K562 (cell line): ENCODE results near the gene MYO1D. TPM values are rescaled to one million over a fixed set of nuclear protein-coding genes. Genes with fewer than 3 reads are reported as not detected.

Experiments
- CBX3 ChIP-seq, 2 experiments: IDR thresholded peaks; 1 replicate in 1 of 2; 2 replicates in 1 of 2; pipeline ENCODE4 v1.6.1; 2012; ENCODE audit warnings: inconsistent platforms in 2 of 2, low read length in 2 of 2, borderline replicate concordance in 1 of 2, control low read depth in 1 of 2
- FOXK1 ChIP-seq: sonication (generic); formaldehyde crosslinking; IDR thresholded peaks from 2 replicates; pipeline ENCODE4 v1.8.0; 2022; ENCODE audit warnings: missing genetic modification reagents, mild to moderate bottlenecking, borderline replicate concordance
- NRF1 ChIP-seq, 2 experiments: fragments of 450-650 bp; IDR thresholded peaks in 1 of 2; conservative IDR thresholded peaks in 1 of 2; 2 replicates each; pipeline ENCODE4 v1.6.1; 2014; ENCODE audit warnings: mild to moderate bottlenecking in 2 of 2
- POLR2AphosphoS5 ChIP-seq: IDR thresholded peaks from 2 replicates; pipeline ENCODE4 v1.6.1; 2011; ENCODE audit warnings: mild to moderate bottlenecking, low read depth, low read length, moderate library complexity; ENCODE audit not compliant: control insufficient read depth, insufficient read depth
- RERE ChIP-seq: sonication (generic); formaldehyde crosslinking; IDR thresholded peaks from 2 replicates; pipeline ENCODE4 v1.8.0; 2023; ENCODE audit warnings: missing genetic modification reagents, mild to moderate bottlenecking, borderline replicate concordance
- SNAPC5 ChIP-seq: fragments of 250-450 bp; sonication (Bioruptor Pico); IDR thresholded peaks from 2 replicates; pipeline ENCODE4 v1.8.0; 2021; ENCODE audit warnings: moderate library complexity, mild to moderate bottlenecking, inconsistent platforms
- SUPT5H ChIP-seq: fragments of 450-650 bp; IDR thresholded peaks from 2 replicates; pipeline ENCODE4 v1.6.1; 2016
- TAF1 ChIP-seq: IDR thresholded peaks from 2 replicates; pipeline ENCODE4 v1.6.1; 2011; ENCODE audit warnings: mild to moderate bottlenecking, low read length, moderate library complexity; ENCODE audit not compliant: insufficient read depth, control insufficient read depth, severe bottlenecking; ENCODE audit errors: extremely low read depth
- TCF7 ChIP-seq: sonication (generic); IDR thresholded peaks from 2 replicates; pipeline ENCODE4 v1.6.1; 2016; ENCODE audit warnings: antibody characterized with exemption, borderline replicate concordance
- ZNF395 ChIP-seq: fragments of 200-800 bp; sonication (Bioruptor generic); IDR thresholded peaks from 2 replicates; pipeline ENCODE4 v1.6.1; 2017; ENCODE audit warnings: missing genetic modification characterization, missing compliant biosample characterization
- polyA plus RNA-seq, 8 experiments: library from polyadenylated mRNA; depleted of rRNA in 4 of 8; stranded (reverse) in 5 of 8; unstranded in 3 of 8; fragments of >200 nt; fragmentation: Nextera tagmentation in 2 of 8; fragmentation: Illumina TruSeq in 1 of 8; extraction: Ambion mirVana in 2 of 8; extraction: Trizol in 1 of 8; gene quantifications; 2 replicates each; pipeline versions ENCODE4 v1.2.1 to v1.2.3, GENCODE V29; 2011 to 2014; ENCODE audit warnings: inconsistent platforms in 1 of 8, missing spikeins in 1 of 8
- total RNA-seq, 7 experiments: library from RNA; depleted of rRNA in 6 of 7; stranded (reverse); fragments of >200 nt in 6 of 7; fragmentation: Illumina TruSeq in 2 of 7; extraction: Trizol in 2 of 7; gene quantifications; 2 replicates each; pipeline versions ENCODE4 v1.2.1 to v1.2.3, GENCODE V29; 2011 to 2021; ENCODE audit warnings: low replicate concordance in 1 of 7
- TF ChIP-seq, protein P1 (sequence below): sonication (generic); formaldehyde crosslinking; IDR thresholded peaks from 2 replicates; pipeline ENCODE4 v1.8.1; 2023; ENCODE audit warnings: mild to moderate bottlenecking, missing genetic modification reagents

Gene MYO1D
- total and polyA plus RNA-seq, 9 of the 15 experiments (the other 6 are each of a cell fraction or from before 2014, with no cell fraction given): 2.1 to 71.2 (median 45.4) TPM

GRCh38 chr17:32445074-32445415 lies 431.9 kb downstream of the MYO1D start (continued):
- TF ChIP-seq RERE (CRISPR knock-in tag) (no peak), FOXK1 (CRISPR knock-in tag) (no peak), TAF1 (peak; percentile 63), SUPT5H (no peak), TCF7 (no peak), ZNF395 (0 out of 2 replicates have a peak, but pooled peaks have one; percentile 0), SNAPC5 (CRISPR knock-in tag) (no peak), POLR2AphosphoS5 (0 out of 2 replicates have a peak, but pooled peaks have one; percentile 38), NRF1 (conservative IDR thresholded peaks at IDR 0.05 in 1 of 2, IDR thresholded peaks at IDR 0.05 in 1 of 2) (0 out of 4 replicates have a peak, but pooled peaks of 1 of the 2 experiments have one; percentile 21), CBX3 (IDR thresholded peaks at IDR 0.05; ENCODE audit: borderline replicate concordance in 1 of 2, low read length in 2 of 2) (no peak)
- TF ChIP-seq, protein P1, sequence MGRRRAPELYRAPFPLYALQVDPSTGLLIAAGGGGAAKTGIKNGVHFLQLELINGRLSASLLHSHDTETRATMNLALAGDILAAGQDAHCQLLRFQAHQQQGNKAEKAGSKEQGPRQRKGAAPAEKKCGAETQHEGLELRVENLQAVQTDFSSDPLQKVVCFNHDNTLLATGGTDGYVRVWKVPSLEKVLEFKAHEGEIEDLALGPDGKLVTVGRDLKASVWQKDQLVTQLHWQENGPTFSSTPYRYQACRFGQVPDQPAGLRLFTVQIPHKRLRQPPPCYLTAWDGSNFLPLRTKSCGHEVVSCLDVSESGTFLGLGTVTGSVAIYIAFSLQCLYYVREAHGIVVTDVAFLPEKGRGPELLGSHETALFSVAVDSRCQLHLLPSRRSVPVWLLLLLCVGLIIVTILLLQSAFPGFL (CRISPR knock-in tag): peak; percentile 14; the same call in 1 of the 2 replicates
